Testis (tissue), 2 donors: ENCODE results near the gene MOB2.

Experiments
- POLR2A ChIP-seq: fragments of 450-650 bp; IDR thresholded peaks from one replicate; pipeline ENCODE4 v1.6.1; 2017; ENCODE audit warnings: antibody characterized with exemption, mild to moderate bottlenecking, moderate library complexity
- TF ChIP-seq, protein P1 (sequence below), 3 experiments: fragments of 450-650 bp in 2 of 3; fragments of 200-600 bp in 1 of 3; sonication (generic) in 1 of 3; IDR thresholded peaks; one replicate each; pipeline ENCODE4 v1.5.1; 2016 to 2019; ENCODE audit warnings: antibody characterized with exemption in 3 of 3, mild to moderate bottlenecking in 2 of 3, moderate library complexity in 1 of 3

DNA sequence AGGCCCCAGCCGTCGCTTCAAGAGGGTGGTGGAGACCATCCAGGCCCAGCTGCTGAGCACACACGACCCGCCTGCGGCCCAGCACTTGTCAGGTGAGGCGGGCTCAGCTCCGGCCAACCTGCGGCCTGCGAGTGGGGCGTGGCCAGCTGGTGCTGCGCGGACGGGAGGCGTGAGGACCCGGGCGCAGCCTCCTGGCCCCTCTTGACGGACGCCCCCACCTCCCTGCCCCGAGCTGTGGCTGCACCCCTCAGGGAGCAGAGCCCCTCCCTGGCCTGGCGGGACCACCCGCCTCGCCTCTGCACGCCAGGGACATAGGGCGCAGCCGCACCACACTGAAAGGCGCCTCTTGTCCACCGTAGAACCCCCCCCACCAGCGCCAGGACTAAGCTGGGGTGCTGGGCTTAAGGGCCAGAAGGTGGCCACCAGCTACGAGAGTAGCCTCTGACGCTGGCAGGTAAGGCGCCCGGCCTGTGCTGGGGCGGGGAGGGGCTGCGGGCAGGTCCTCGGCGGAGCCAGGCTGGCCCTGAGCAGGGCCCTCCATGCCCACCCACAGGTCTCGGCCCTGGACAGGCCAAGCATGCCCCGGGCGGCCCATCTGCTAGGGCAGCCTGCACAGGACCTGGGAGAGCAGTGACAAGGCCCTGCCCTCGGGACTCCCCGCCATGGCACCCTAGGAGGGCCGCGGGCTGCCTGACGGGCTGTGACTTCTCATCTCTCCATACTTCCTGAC is 29.8 kb downstream of the MOB2 start:
- TF ChIP-seq, protein P1, sequence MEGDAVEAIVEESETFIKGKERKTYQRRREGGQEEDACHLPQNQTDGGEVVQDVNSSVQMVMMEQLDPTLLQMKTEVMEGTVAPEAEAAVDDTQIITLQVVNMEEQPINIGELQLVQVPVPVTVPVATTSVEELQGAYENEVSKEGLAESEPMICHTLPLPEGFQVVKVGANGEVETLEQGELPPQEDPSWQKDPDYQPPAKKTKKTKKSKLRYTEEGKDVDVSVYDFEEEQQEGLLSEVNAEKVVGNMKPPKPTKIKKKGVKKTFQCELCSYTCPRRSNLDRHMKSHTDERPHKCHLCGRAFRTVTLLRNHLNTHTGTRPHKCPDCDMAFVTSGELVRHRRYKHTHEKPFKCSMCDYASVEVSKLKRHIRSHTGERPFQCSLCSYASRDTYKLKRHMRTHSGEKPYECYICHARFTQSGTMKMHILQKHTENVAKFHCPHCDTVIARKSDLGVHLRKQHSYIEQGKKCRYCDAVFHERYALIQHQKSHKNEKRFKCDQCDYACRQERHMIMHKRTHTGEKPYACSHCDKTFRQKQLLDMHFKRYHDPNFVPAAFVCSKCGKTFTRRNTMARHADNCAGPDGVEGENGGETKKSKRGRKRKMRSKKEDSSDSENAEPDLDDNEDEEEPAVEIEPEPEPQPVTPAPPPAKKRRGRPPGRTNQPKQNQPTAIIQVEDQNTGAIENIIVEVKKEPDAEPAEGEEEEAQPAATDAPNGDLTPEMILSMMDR (IDR thresholded peaks at IDR 0.05), result no peak
- TF ChIP-seq POLR2A, result no peak
